ENCODE results near the gene SLC22A16. TPM values are rescaled to one million over a fixed set of nuclear protein-coding genes. Genes with fewer than 3 reads are reported as not detected.

The SLC22A16 gene
- total and polyA plus RNA-seq, 2 of the 8 experiments (the other 6 are each of a cell fraction or from before 2014, with no cell fraction given): not detected

DNA sequence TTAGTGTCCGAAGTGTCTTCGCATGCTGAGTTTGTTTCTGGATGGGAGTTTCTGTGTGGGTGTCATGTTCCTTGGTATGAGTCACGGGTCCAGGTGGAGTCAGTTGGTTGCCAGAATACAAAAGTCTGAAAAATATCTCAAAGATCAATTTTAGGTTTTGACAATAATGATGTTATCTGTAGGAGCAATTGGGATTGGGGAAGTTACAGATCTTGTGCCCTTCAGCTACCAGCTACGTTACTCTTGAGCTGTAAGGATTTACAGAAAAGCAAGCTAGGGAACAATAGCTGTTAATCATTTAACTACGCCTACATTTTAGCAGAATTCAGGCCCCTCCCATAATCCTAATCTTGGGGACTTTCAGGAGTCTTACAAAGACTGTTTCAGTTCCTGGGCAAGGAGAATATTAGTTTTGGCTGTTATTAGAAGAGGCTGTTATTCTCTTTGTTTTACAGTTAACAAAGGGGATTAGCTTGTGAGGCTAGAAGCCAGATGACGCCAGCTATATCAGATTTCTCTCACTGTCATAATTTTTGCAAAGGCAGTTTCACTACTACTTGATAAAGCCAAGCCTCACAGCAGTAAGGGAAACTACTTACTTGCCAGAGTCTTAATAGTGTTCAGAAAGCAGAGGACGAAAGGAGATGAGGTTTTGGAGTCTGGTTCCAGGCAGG lies 15.4 kb upstream of the SLC22A16 start:
- H3K79me1 ChIP-seq (ENCODE audit: low read depth, low read length): no peaks in the 10 kb centered on the region
- H2BK120ac ChIP-seq (replicated peaks; ENCODE audit: low read depth, low read length): no peak overlapping the region
- FAIRE-seq: no peak
- H4K8ac ChIP-seq (ENCODE audit: extremely low read depth, insufficient read depth, low read length): no peak overlapping the region
- CTCF ChIA-PET (ENCODE audit: partially characterized antibody): interaction anchor here (0.6 to 1.9 kb wide), 4 partner anchors 26 to 467 kb away, joined by 3 to 7 read pairs (median 3); partner anchors contain the start of gene GTF3C6
- POLR2A ChIA-PET (ENCODE audit: partially characterized antibody): no interaction called here
- no peak overlapping the region for H3K14ac ChIP-seq (ENCODE audit: insufficient read length)
- no peak overlapping the region for H3K4me3 ChIP-seq (ENCODE audit: extremely low read depth in 1 of 4, insufficient read depth in 2 of 4, low read depth in 3 of 4, low read length in 4 of 4)
- TF ChIP-seq TEAD4 (IDR thresholded peaks at IDR 0.05; ENCODE audit: low read depth, low read length): no peak
- TF ChIP-seq, protein P1, sequence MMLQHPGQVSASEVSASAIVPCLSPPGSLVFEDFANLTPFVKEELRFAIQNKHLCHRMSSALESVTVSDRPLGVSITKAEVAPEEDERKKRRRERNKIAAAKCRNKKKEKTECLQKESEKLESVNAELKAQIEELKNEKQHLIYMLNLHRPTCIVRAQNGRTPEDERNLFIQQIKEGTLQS (IDR thresholded peaks at IDR 0.05; ENCODE audit: insufficient read depth, low read depth, low read length): no peak
- TF ChIP-seq TCF12 (IDR thresholded peaks at IDR 0.05; ENCODE audit: low read depth, low read length): no peak
- no peak for TF ChIP-seq SP1 (IDR thresholded peaks at IDR 0.05; ENCODE audit: low read depth, low read length)
- TF ChIP-seq, protein P2, sequence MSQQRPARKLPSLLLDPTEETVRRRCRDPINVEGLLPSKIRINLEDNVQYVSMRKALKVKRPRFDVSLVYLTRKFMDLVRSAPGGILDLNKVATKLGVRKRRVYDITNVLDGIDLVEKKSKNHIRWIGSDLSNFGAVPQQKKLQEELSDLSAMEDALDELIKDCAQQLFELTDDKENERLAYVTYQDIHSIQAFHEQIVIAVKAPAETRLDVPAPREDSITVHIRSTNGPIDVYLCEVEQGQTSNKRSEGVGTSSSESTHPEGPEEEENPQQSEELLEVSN (IDR thresholded peaks at IDR 0.05): no peak
- no peak for TF ChIP-seq CBX8 (IDR thresholded peaks at IDR 0.05; ENCODE audit: borderline replicate concordance, low read depth, low read length)
- TF ChIP-seq RFX5 (IDR thresholded peaks at IDR 0.05; ENCODE audit: borderline replicate concordance, low read depth, low read length): no peak
- no peak for TF ChIP-seq JUND (IDR thresholded peaks at IDR 0.05; ENCODE audit: low read length)
- H3K9ac ChIP-seq (replicated peaks in 1 of 4; ENCODE audit: extremely low read depth in 1 of 4, low read depth in 3 of 4, low read length in 3 of 4): no peak overlapping the region
- H2AFZ ChIP-seq (ENCODE audit: low read length): peak overlapping the region; percentile 35; the same call in 1 of the 2 replicates
- H3K27me3 ChIP-seq (replicated peaks in 1 of 4; ENCODE audit: control insufficient read depth in 3 of 4, extremely low read depth in 1 of 4, insufficient read depth in 3 of 4, low read length in 3 of 4): no peaks in the 10 kb centered on the region
- no peaks in the 10 kb centered on the region for H4K20me1 ChIP-seq (replicated peaks in 1 of 2; ENCODE audit: control insufficient read depth in 1 of 2, insufficient read depth in 2 of 2, low read length in 2 of 2)
- no peak overlapping the region for H3K4me2 ChIP-seq (ENCODE audit: insufficient read depth in 1 of 2, low read depth in 2 of 2, low read length in 2 of 2)
- H4K5ac ChIP-seq (ENCODE audit: insufficient read length, low read depth, low read length): no peak overlapping the region
- H3K4ac ChIP-seq (replicated peaks; ENCODE audit: insufficient read length, low read depth, low read length): no peak overlapping the region
- DNase-seq (ENCODE audit: low read depth in 1 of 2, low spot score in 2 of 2): no peak
- H3K56ac ChIP-seq (replicated peaks; ENCODE audit: insufficient read length, low read depth, low read length): no peak overlapping the region
- H3K79me2 ChIP-seq (ENCODE audit: control insufficient read depth in 1 of 2, insufficient read depth in 2 of 2, low read length in 2 of 2): no peaks in the 10 kb centered on the region
- H3K27ac ChIP-seq (ENCODE audit: low read depth, low read length): no peak overlapping the region
- 82% methylated on average over 7 of the region's 7 CpGs; no CpG with 5 or more reads in 1 of the 2 experiments for WGBS, 2 experiments (ENCODE audit: extremely low coverage in 1 of 2, insufficient coverage in 1 of 2, insufficient read length in 1 of 2, insufficient replicate concordance in 2 of 2, low coverage in 1 of 2, low lambda C conversion rate in 2 of 2, missing lambda C conversion rate in 1 of 2)
- H3K4me1 ChIP-seq (replicated peaks in 1 of 4; ENCODE audit: control insufficient read depth in 3 of 4, insufficient read depth in 4 of 4, low read length in 3 of 4): no peaks in the 10 kb centered on the region; a peak in 1 of 7 replicates
- H3K23me2 ChIP-seq (ENCODE audit: low read depth, low read length): no peaks in the 10 kb centered on the region
- H2BK15ac ChIP-seq (ENCODE audit: low read length): no peak overlapping the region
- H2BK20ac ChIP-seq (ENCODE audit: low read length): no peak overlapping the region
- no peaks in the 10 kb centered on the region for H3K36me3 ChIP-seq (ENCODE audit: control insufficient read depth in 2 of 4, insufficient read depth in 4 of 4, low read length in 3 of 4)
- H2AK5ac ChIP-seq (ENCODE audit: low read depth, low read length): no peak overlapping the region
- no peak overlapping the region for H3K23ac ChIP-seq (ENCODE audit: insufficient read length)
- H4K91ac ChIP-seq (replicated peaks; ENCODE audit: insufficient read length, low read length): no peak overlapping the region
- H3K18ac ChIP-seq (ENCODE audit: extremely low read depth, low read length): no peak overlapping the region
- no peak overlapping the region for H2BK12ac ChIP-seq (ENCODE audit: low read depth, low read length)
- H2BK5ac ChIP-seq (ENCODE audit: low read depth, low read length): no peak overlapping the region
- no peaks in the 10 kb centered on the region; a peak in 1 of 4 replicates for H3K9me3 ChIP-seq (ENCODE audit: insufficient read depth in 2 of 2, low read depth in 1 of 2, low read length in 1 of 2)
